Tibial nerve (tissue), 4 donors: ENCODE data around the gene ARFGEF3.

Source experiments
- EP300 ChIP-seq, 2 donors: sonication (generic); formaldehyde crosslinking; IDR thresholded peaks; one replicate each; pipeline ENCODE4 v1.6.1; 2017; ENCODE audit warnings: antibody characterized with exemption in 2 of 2, mild to moderate bottlenecking in 1 of 2
- POLR2A ChIP-seq, 2 donors: fragments of 450-650 bp; IDR thresholded peaks; one replicate each; pipeline ENCODE4 v1.6.1; 2017; ENCODE audit warnings: antibody characterized with exemption in 2 of 2, mild to moderate bottlenecking in 2 of 2, moderate library complexity in 2 of 2
- TF ChIP-seq, protein P1 (sequence below), 5 experiments: fragments of 200-600 bp in 3 of 5; fragments of 450-650 bp in 2 of 5; sonication (generic) in 3 of 5; IDR thresholded peaks; one replicate each; pipeline ENCODE4 v1.5.1; 2016 to 2019; ENCODE audit warnings: antibody characterized with exemption in 5 of 5, mild to moderate bottlenecking in 3 of 5, moderate library complexity in 2 of 5

DNA sequence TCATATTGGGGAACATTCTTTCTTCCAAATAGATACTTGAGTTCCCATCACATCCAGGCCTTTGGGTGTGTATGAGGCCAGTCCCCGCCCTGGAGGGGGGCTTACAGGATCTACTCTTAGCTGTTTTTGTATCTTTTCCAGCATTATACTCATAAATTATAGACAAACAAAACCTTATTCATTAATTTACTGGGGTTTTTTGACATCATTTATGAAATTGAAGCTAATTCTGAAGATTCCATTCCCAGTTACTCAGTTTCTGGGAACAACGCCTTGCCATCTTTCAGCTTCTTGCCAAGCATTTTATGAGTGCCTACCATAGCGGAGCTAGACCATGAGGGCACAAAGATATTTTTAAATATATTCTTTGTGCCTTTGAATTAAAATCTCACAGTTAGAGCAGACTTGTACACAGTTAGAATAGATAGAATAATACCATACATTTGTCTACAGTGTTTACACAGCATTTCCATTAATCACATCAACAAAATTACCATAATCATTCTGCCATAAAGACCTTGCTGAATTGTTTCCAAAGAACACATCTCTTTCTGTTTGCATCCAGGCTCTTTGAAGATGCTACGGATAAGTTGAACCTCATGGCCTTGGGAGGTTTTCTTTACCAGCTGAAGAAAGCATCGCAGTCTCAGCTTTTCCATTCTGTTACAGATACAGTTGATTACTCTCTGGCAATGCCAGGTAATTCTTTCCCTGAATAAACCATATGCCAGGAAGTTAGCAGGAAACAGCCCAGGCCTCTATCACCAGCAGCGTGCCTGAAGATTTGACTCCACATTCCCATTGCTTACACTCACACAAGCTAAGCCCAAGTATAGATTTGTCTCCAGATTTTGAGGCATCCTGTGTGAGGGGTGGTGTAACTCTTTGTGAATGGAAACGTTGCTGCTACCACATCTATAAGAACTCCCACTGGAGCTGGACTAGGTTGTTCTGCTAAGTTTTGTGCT, 132.0 kb downstream of the ARFGEF3 start:
- TF ChIP-seq, protein P1, sequence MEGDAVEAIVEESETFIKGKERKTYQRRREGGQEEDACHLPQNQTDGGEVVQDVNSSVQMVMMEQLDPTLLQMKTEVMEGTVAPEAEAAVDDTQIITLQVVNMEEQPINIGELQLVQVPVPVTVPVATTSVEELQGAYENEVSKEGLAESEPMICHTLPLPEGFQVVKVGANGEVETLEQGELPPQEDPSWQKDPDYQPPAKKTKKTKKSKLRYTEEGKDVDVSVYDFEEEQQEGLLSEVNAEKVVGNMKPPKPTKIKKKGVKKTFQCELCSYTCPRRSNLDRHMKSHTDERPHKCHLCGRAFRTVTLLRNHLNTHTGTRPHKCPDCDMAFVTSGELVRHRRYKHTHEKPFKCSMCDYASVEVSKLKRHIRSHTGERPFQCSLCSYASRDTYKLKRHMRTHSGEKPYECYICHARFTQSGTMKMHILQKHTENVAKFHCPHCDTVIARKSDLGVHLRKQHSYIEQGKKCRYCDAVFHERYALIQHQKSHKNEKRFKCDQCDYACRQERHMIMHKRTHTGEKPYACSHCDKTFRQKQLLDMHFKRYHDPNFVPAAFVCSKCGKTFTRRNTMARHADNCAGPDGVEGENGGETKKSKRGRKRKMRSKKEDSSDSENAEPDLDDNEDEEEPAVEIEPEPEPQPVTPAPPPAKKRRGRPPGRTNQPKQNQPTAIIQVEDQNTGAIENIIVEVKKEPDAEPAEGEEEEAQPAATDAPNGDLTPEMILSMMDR (IDR thresholded peaks at IDR 0.05), result no peak
- TF ChIP-seq EP300 (IDR thresholded peaks at IDR 0.05), result no peak
- no peak for TF ChIP-seq POLR2A (IDR thresholded peaks at IDR 0.05)
